A549 (cell line): Measurements from ENCODE around the gene PARVB. TPM values are rescaled to one million over a fixed set of nuclear protein-coding genes. Genes with fewer than 3 reads are reported as not detected.

Experiments
- ATAC-seq, 2 experiments: fragments of 200-7000 bp in 1 of 2; fragments of >200 bp in 1 of 2; cut with Nextera tagmentation in 1 of 2; cut with Tn5 transposase in 1 of 2; 3 replicates each; pipeline versions ENCODE4 v1.8.0 to v1.9.1; 2018 to 2020; ENCODE audit warnings: mild to moderate bottlenecking in 1 of 2, moderate library complexity in 1 of 2
- CTCF ChIA-PET: fragments of 300-600 bp; sonication (Branson Sonifier 250); formaldehyde crosslinking; extraction: SDS; loops from one replicate; lab custom pipeline; 2021; ENCODE audit warnings: antibody characterized with exemption, inconsistent platforms; lab: Yijun Ruan, JAX
- POLR2A ChIA-PET: fragments of 350-600 bp; formaldehyde crosslinking; extraction: SDS; loops from one replicate; lab custom pipeline; 2021; ENCODE audit warnings: antibody characterized with exemption, inconsistent platforms; lab: Yijun Ruan, JAX
- DNase-seq, 2 experiments: peaks; one replicate each; pipeline versions ENCODE4 v3.0.0 to v3.0.0-alpha.2; 2011 to 2016; ENCODE audit warnings: low read depth in 1 of 2, low spot score in 1 of 2
- FAIRE-seq: peaks from 2 replicates; lab custom pipeline; 2011; peaks lifted over from hg19 to GRCh38; lab: Jason Lieb, UNC
- H3K27ac ChIP-seq, 2 experiments: fragments of >200 bp; sonication (Bioruptor Twin); formaldehyde crosslinking; 3 replicates each; pipeline ENCODE4 v1.5.1; 2016 to 2017
- H3K4me1 ChIP-seq: fragments of >200 bp; sonication (Bioruptor Twin); formaldehyde crosslinking; 3 replicates; pipeline ENCODE4 v1.6.1; 2016
- H3K4me2 ChIP-seq: fragments of >200 bp; sonication (Bioruptor Twin); formaldehyde crosslinking; 3 replicates; pipeline ENCODE4 v1.6.1; 2016
- H3K4me3 ChIP-seq: fragments of >200 bp; sonication (Bioruptor Twin); formaldehyde crosslinking; 3 replicates; pipeline ENCODE4 v1.5.1; 2016
- H3K9me3 ChIP-seq: fragments of >200 bp; sonication (Bioruptor Twin); formaldehyde crosslinking; 3 replicates; pipeline ENCODE4 v1.6.1; 2016
- ATOH8 ChIP-seq: fragments of 250-450 bp; sonication (Bioruptor Pico); IDR thresholded peaks from 2 replicates; pipeline ENCODE4 v1.5.0; 2020; ENCODE audit warnings: low read depth, mild to moderate bottlenecking, moderate library complexity
- CBX8 ChIP-seq: fragments of 200-600 bp; sonication (generic); IDR thresholded peaks from 2 replicates; pipeline ENCODE4 v1.6.1; 2016
- CHD2 ChIP-seq: fragments of 150-350 bp; IDR thresholded peaks from 2 replicates; pipeline ENCODE4 v1.6.1; 2014; ENCODE audit warnings: low read length; ENCODE audit not compliant: partially characterized antibody
- CHD4 ChIP-seq: fragments of 200-600 bp; sonication (generic); IDR thresholded peaks from 2 replicates; pipeline ENCODE4 v1.6.1; 2016; ENCODE audit warnings: antibody characterized with exemption, mild to moderate bottlenecking, borderline replicate concordance
- CTCF ChIP-seq: fragments of >200 bp; sonication (Bioruptor Twin); formaldehyde crosslinking; IDR thresholded peaks from 3 replicates; pipeline ENCODE4 v1.5.1; 2016
- E2F6 ChIP-seq: IDR thresholded peaks from 2 replicates; pipeline ENCODE4 v1.6.1; 2012; ENCODE audit warnings: low read depth, borderline replicate concordance
- ESRRA ChIP-seq: fragments of 150-350 bp; IDR thresholded peaks from 2 replicates; pipeline ENCODE4 v1.6.1; 2014; ENCODE audit warnings: mild to moderate bottlenecking, low read length, borderline replicate concordance
- FOSB ChIP-seq: fragments of 250-450 bp; sonication (Bioruptor Pico); IDR thresholded peaks from 2 replicates; pipeline ENCODE4 v1.5.0; 2020; ENCODE audit warnings: mild to moderate bottlenecking, moderate library complexity
- HES2 ChIP-seq: fragments of >200 bp; sonication (Bioruptor Twin); formaldehyde crosslinking; IDR thresholded peaks from 2 replicates; pipeline ENCODE4 v1.6.1; 2016
- HOXA7 ChIP-seq: fragments of 250-450 bp; sonication (Bioruptor Pico); IDR thresholded peaks from 2 replicates; pipeline ENCODE4 v1.5.0; 2020; ENCODE audit warnings: mild to moderate bottlenecking, moderate library complexity
- HOXB5 ChIP-seq: fragments of 250-450 bp; sonication (Bioruptor Pico); IDR thresholded peaks from 2 replicates; pipeline ENCODE4 v1.5.0; 2020; ENCODE audit warnings: mild to moderate bottlenecking, moderate library complexity
- JUN ChIP-seq, 2 experiments: fragments of >200 bp; sonication (Bioruptor Twin); formaldehyde crosslinking; IDR thresholded peaks; 2 replicates in 1 of 2; 3 replicates in 1 of 2; pipeline ENCODE4 v1.6.1; 2016 to 2017
- NPAS2 ChIP-seq: fragments of 250-450 bp; sonication (Bioruptor Pico); IDR thresholded peaks from 2 replicates; pipeline ENCODE4 v1.8.0; 2022; ENCODE audit warnings: mild to moderate bottlenecking, moderate library complexity, borderline replicate concordance
- PBX3 ChIP-seq: IDR thresholded peaks from 2 replicates; pipeline ENCODE4 v1.6.1; 2012
- POLR2A ChIP-seq: IDR thresholded peaks from 2 replicates; pipeline ENCODE4 v1.6.1; 2012; ENCODE audit warnings: mild to moderate bottlenecking, low read length
- POLR2AphosphoS2 ChIP-seq: conservative IDR thresholded peaks from 2 replicates; pipeline ENCODE4 v1.6.1; 2012; ENCODE audit warnings: low read length, improper control_type of control experiment, inconsistent platforms
- RAD21 ChIP-seq, 2 experiments: fragments of >200 bp in 1 of 2; sonication (Bioruptor Twin) in 1 of 2; formaldehyde crosslinking in 1 of 2; IDR thresholded peaks in 1 of 2; conservative IDR thresholded peaks in 1 of 2; 2 replicates in 1 of 2; 3 replicates in 1 of 2; pipeline ENCODE4 v1.6.1; 2012 to 2018; ENCODE audit warnings: inconsistent platforms in 1 of 2
- RFX5 ChIP-seq: fragments of 450-650 bp; IDR thresholded peaks from 2 replicates; pipeline ENCODE4 v1.7.1; 2014; ENCODE audit warnings: antibody characterized with exemption, mild to moderate bottlenecking, moderate library complexity
- SREBF2 ChIP-seq: fragments of 450-650 bp; IDR thresholded peaks from 2 replicates; pipeline ENCODE4 v1.6.1; 2014; ENCODE audit warnings: mild to moderate bottlenecking, moderate library complexity
- TP53 ChIP-seq: fragments of 250-450 bp; sonication (Bioruptor Pico); IDR thresholded peaks from 2 replicates; pipeline ENCODE4 v1.5.0; 2021; ENCODE audit warnings: mild to moderate bottlenecking, moderate library complexity
- USF2 ChIP-seq: fragments of 450-650 bp; IDR thresholded peaks from 2 replicates; pipeline ENCODE4 v1.6.1; 2014; ENCODE audit warnings: antibody characterized with exemption
- WGBS: methylation state at CpG from one replicate; pipeline ENCODE4 v1.1.6; 2017; ENCODE audit errors: missing lambda C conversion rate; 5-methylcytosine and 5-hydroxymethylcytosine counted together
- polyA plus RNA-seq, 4 experiments: library from polyadenylated mRNA; depleted of rRNA in 3 of 4; stranded (reverse); fragments of >200 nt; fragmentation: RNase III in 1 of 4; extraction: RNeasy Plus Mini Kit Qiagen cat#74134 plus additional on column Dnase treatment in 1 of 4; gene quantifications; 2 replicates in 3 of 4; 3 replicates in 1 of 4; pipeline ENCODE4 v1.2.3, GENCODE V29; 2011 to 2017

PARVB gene
- polyA plus RNA-seq, 2 of the 4 experiments (the other 2 are of a cell fraction) = 28.3 to 33.5 TPM

GRCh38 chr22:44199164-44199563 lies 175.1 kb downstream of the PARVB start:
- FAIRE-seq (no peak), ATAC-seq (no peak)
- Histone ChIP-seq H3K4me2 (no peak overlapping the region), H3K27ac (no peak overlapping the region), H3K4me1 (no peaks in the 10 kb centered on the region)
- ChIA-PET POLR2A (no interaction called here), CTCF (no interaction called here)
- WGBS = 51% methylated on average over 2 of the region's 2 CpGs
- TF ChIP-seq SREBF2 = no peak
- TF ChIP-seq PBX3 = no peak
- TF ChIP-seq CHD4 = no peak
- TF ChIP-seq POLR2AphosphoS2 = no peak
- no peak for TF ChIP-seq HES2
- no peak for TF ChIP-seq HOXA7 (CRISPR knock-in tag)
- TF ChIP-seq NPAS2 (CRISPR knock-in tag) = no peak
- no peak for TF ChIP-seq HOXB5 (CRISPR knock-in tag)
- TF ChIP-seq POLR2A = no peak
- TF ChIP-seq USF2 = no peak
- TF ChIP-seq, all 56 proteins: peak for 0
- DNase-seq = no peak
- H3K4me3 ChIP-seq = no peak overlapping the region
- H3K9me3 ChIP-seq = no peaks in the 10 kb centered on the region

GRCh38 chr22:44199866-44200265 lies 175.8 kb downstream of the PARVB start:
- ChIA-PET POLR2A (no interaction called here), CTCF (interaction anchor here (1.1 to 1.5 kb wide), 2 partner anchors 59 to 424 kb away, joined by 3 read pairs; no protein-coding TSS in a partner anchor)
- Histone ChIP-seq H3K9me3 (no peaks in the 10 kb centered on the region), H3K4me2 (no peak overlapping the region), H3K4me3 (no peak overlapping the region), H3K27ac (no peak overlapping the region), H3K4me1 (no peaks in the 10 kb centered on the region)
- no peak for DNase-seq
- TF ChIP-seq RFX5 (no peak), TP53 (no peak)
- no peak for ATAC-seq
- WGBS = 0% methylated on average over 1 of the region's 5 CpGs
- FAIRE-seq = no peak

- TF ChIP-seq ESRRA (no peak), HES2 (no peak), RAD21 (conservative IDR thresholded peaks at IDR 0.05 in 1 of 2, IDR thresholded peaks at IDR 0.05 in 1 of 2) (no peak), FOSB (CRISPR knock-in tag) (no peak), JUN (IDR thresholded peaks at IDR 0.05) (no peak), RFX5 (no peak), CHD2 (no peak), CBX8 (no peak), ATOH8 (CRISPR knock-in tag) (no peak), E2F6 (no peak), CTCF (no peak)
- TF ChIP-seq, all 56 proteins: peak for 0
- DNase-seq (no peak), ATAC-seq (no peak), FAIRE-seq (no peak)
- Histone ChIP-seq H3K4me3 (no peak overlapping the region), H3K27ac (no peak overlapping the region), H3K4me2 (no peak overlapping the region), H3K9me3 (no peaks in the 10 kb centered on the region), H3K4me1 (no peaks in the 10 kb centered on the region)
- POLR2A ChIA-PET = no interaction called here
- CTCF ChIA-PET = interaction anchor here (1.1 to 1.6 kb wide), 3 partner anchors 59 to 426 kb away, joined by 3 to 5 read pairs (median 3); no protein-coding TSS in a partner anchor
- 80% methylated on average over 2 of the region's 6 CpGs for WGBS
These were observed 176.3 kb downstream of the PARVB start for GRCh38 chr22:44200451-44200850.
